ENCODE results near the gene ABCC5.

Gene ABCC5

GRCh38 chr3:183951459-183951858 is 66.2 kb downstream of the ABCC5 start:
- no peak overlapping the region for H2AFZ ChIP-seq (ENCODE audit: low read length)
- H3K4me3 ChIP-seq (ENCODE audit: low read length, poor library complexity, severe bottlenecking), result no peak overlapping the region
- H3K4me1 ChIP-seq (ENCODE audit: insufficient read depth, low read length, poor library complexity, severe bottlenecking), result no peaks in the 10 kb centered on the region
- H4K20me1 ChIP-seq (ENCODE audit: insufficient read depth, low read length, poor library complexity, severe bottlenecking), result no peaks in the 10 kb centered on the region
- H3K27me3 ChIP-seq (ENCODE audit: insufficient read depth, low read length, poor library complexity, severe bottlenecking), result no peaks in the 10 kb centered on the region
- H3F3A ChIP-seq (ENCODE audit: low read depth), result no peaks in the 10 kb centered on the region
- no peak for TF ChIP-seq CTCF (conservative IDR thresholded peaks at IDR 0.05; ENCODE audit: low read length)
- no peak for TF ChIP-seq EZH2phosphoT487 (IDR thresholded peaks at IDR 0.05; ENCODE audit: borderline replicate concordance)
- no peak overlapping the region for H3K9ac ChIP-seq (ENCODE audit: low read depth, low read length, poor library complexity, severe bottlenecking)
- H3K9me2 ChIP-seq (replicated peaks; ENCODE audit: low read depth, low read length), result no peaks in the 10 kb centered on the region
- H3K4me2 ChIP-seq (ENCODE audit: low read depth, low read length, poor library complexity, severe bottlenecking), result no peak overlapping the region
- H3K36me3 ChIP-seq (ENCODE audit: insufficient read depth, low read length), result no peaks in the 10 kb centered on the region
- no peaks in the 10 kb centered on the region for H3K79me2 ChIP-seq (ENCODE audit: insufficient read depth, low read length)
- H3K9me3 ChIP-seq (ENCODE audit: insufficient read depth, low read depth, low read length), result no peaks in the 10 kb centered on the region

GRCh38 chr3:183949690-183950089 is 68.0 kb downstream of the ABCC5 start:
- Histone ChIP-seq H3K27me3 (ENCODE audit: insufficient read depth, low read length, poor library complexity, severe bottlenecking) (no peaks in the 10 kb centered on the region), H3K4me1 (ENCODE audit: insufficient read depth, low read length, poor library complexity, severe bottlenecking) (no peaks in the 10 kb centered on the region), H3K4me2 (ENCODE audit: low read depth, low read length, poor library complexity, severe bottlenecking) (no peak overlapping the region), H3K36me3 (ENCODE audit: insufficient read depth, low read length) (no peaks in the 10 kb centered on the region; the same call in 1 of the 2 replicates), H2AFZ (ENCODE audit: low read length) (no peak overlapping the region), H3K9me3 (ENCODE audit: insufficient read depth, low read depth, low read length) (no peaks in the 10 kb centered on the region), H3K79me2 (ENCODE audit: insufficient read depth, low read length) (no peaks in the 10 kb centered on the region), H3K9ac (ENCODE audit: low read depth, low read length, poor library complexity, severe bottlenecking) (no peak overlapping the region), H3K9me2 (replicated peaks; ENCODE audit: low read depth, low read length) (no peaks in the 10 kb centered on the region), H3F3A (ENCODE audit: low read depth) (no peaks in the 10 kb centered on the region), H4K20me1 (ENCODE audit: insufficient read depth, low read length, poor library complexity, severe bottlenecking) (no peaks in the 10 kb centered on the region), H3K4me3 (ENCODE audit: low read length, poor library complexity, severe bottlenecking) (no peak overlapping the region)
- TF ChIP-seq EZH2phosphoT487 (IDR thresholded peaks at IDR 0.05; ENCODE audit: borderline replicate concordance) (no peak), CTCF (conservative IDR thresholded peaks at IDR 0.05; ENCODE audit: low read length) (no peak)

- no peak for TF ChIP-seq EZH2phosphoT487 (IDR thresholded peaks at IDR 0.05; ENCODE audit: borderline replicate concordance)
- Histone ChIP-seq H3K36me3 (ENCODE audit: insufficient read depth, low read length) (no peaks in the 10 kb centered on the region; the same call in 1 of the 2 replicates), H3K9ac (ENCODE audit: low read depth, low read length, poor library complexity, severe bottlenecking) (no peak overlapping the region), H4K20me1 (ENCODE audit: insufficient read depth, low read length, poor library complexity, severe bottlenecking) (no peaks in the 10 kb centered on the region), H3K4me3 (ENCODE audit: low read length, poor library complexity, severe bottlenecking) (no peak overlapping the region), H3K4me2 (ENCODE audit: low read depth, low read length, poor library complexity, severe bottlenecking) (no peak overlapping the region), H2AFZ (ENCODE audit: low read length) (no peak overlapping the region), H3K9me3 (ENCODE audit: insufficient read depth, low read depth, low read length) (no peaks in the 10 kb centered on the region), H3K79me2 (ENCODE audit: insufficient read depth, low read length) (no peaks in the 10 kb centered on the region), H3F3A (ENCODE audit: low read depth) (no peaks in the 10 kb centered on the region), H3K4me1 (ENCODE audit: insufficient read depth, low read length, poor library complexity, severe bottlenecking) (no peaks in the 10 kb centered on the region), H3K9me2 (replicated peaks; ENCODE audit: low read depth, low read length) (no peaks in the 10 kb centered on the region), H3K27me3 (ENCODE audit: insufficient read depth, low read length, poor library complexity, severe bottlenecking) (no peaks in the 10 kb centered on the region)
These were observed 71.6 kb downstream of the ABCC5 start for GRCh38 chr3:183946037-183946436.

- TF ChIP-seq EZH2phosphoT487 (IDR thresholded peaks at IDR 0.05; ENCODE audit: borderline replicate concordance) (no peak), CTCF (conservative IDR thresholded peaks at IDR 0.05; ENCODE audit: low read length) (no peak)
- no peaks in the 10 kb centered on the region for H3K79me2 ChIP-seq (ENCODE audit: insufficient read depth, low read length)
- H3K36me3 ChIP-seq (ENCODE audit: insufficient read depth, low read length), result no peaks in the 10 kb centered on the region; the same call in 1 of the 2 replicates
- no peaks in the 10 kb centered on the region for H3K9me2 ChIP-seq (replicated peaks; ENCODE audit: low read depth, low read length)
- H3K27me3 ChIP-seq (ENCODE audit: insufficient read depth, low read length, poor library complexity, severe bottlenecking), result no peaks in the 10 kb centered on the region
- no peak overlapping the region for H2AFZ ChIP-seq (ENCODE audit: low read length)
- H3K9me3 ChIP-seq (ENCODE audit: insufficient read depth, low read depth, low read length), result no peaks in the 10 kb centered on the region
- H4K20me1 ChIP-seq (ENCODE audit: insufficient read depth, low read length, poor library complexity, severe bottlenecking), result no peaks in the 10 kb centered on the region
- H3F3A ChIP-seq (ENCODE audit: low read depth), result no peaks in the 10 kb centered on the region
- H3K4me1 ChIP-seq (ENCODE audit: insufficient read depth, low read length, poor library complexity, severe bottlenecking), result no peaks in the 10 kb centered on the region
- no peak overlapping the region for H3K4me2 ChIP-seq (ENCODE audit: low read depth, low read length, poor library complexity, severe bottlenecking)
- H3K9ac ChIP-seq (ENCODE audit: low read depth, low read length, poor library complexity, severe bottlenecking), result no peak overlapping the region
- H3K4me3 ChIP-seq (ENCODE audit: low read length, poor library complexity, severe bottlenecking), result no peak overlapping the region
These were observed 72.9 kb downstream of the ABCC5 start for GRCh38 chr3:183944775-183945174.

Data from Loucy (cell line).